Left ventricle myocardium inferior (tissue), 1 donor: Measurements from ENCODE around the gene HBE1. TPM values are rescaled to one million over a fixed set of nuclear protein-coding genes. Genes with fewer than 3 reads are reported as not detected.

Experiments used
- DNase-seq: peaks from one replicate; pipeline ENCODE4 v3.0.0-alpha.2; 2020
- H3K27ac ChIP-seq: fragments of 200-600 bp; replicated peaks from 2 replicates; pipeline ENCODE4 v1.8.0; 2021
- H3K27me3 ChIP-seq: fragments of 200-600 bp; 2 replicates; pipeline ENCODE4 v1.8.0; 2021; ENCODE audit warnings: low read depth
- H3K36me3 ChIP-seq: fragments of 200-600 bp; 2 replicates; pipeline ENCODE4 v1.8.0; 2021
- H3K4me1 ChIP-seq: fragments of 200-600 bp; 2 replicates; pipeline ENCODE4 v1.8.0; 2021
- H3K4me3 ChIP-seq: fragments of 200-600 bp; 2 replicates; pipeline ENCODE4 v1.8.0; 2021; ENCODE audit warnings: mild to moderate bottlenecking, moderate library complexity
- H3K9me3 ChIP-seq: fragments of 200-600 bp; replicated peaks from 2 replicates; pipeline ENCODE4 v1.8.0; 2021
- intact Hi-C: fragments of 100-400 bp; cut with micrococcal nuclease; formaldehyde crosslinking; loops from one replicate; pipeline ENCODE4 v1.11.0; 2022
- total RNA-seq: library from RNA; stranded (reverse); fragmentation: NEBNext Ultra II Directional; extraction: Animal tissue kit (Norgen Biotek cat#: 25700); gene quantifications from one replicate; pipeline ENCODE4 v1.2.1, GENCODE V29; 2021
- TF ChIP-seq, protein P1 (sequence below): fragments of 200-600 bp; IDR thresholded peaks from 2 replicates; pipeline ENCODE4 v1.8.0; 2021; ENCODE audit warnings: antibody characterized with exemption, mild to moderate bottlenecking, borderline replicate concordance
- donor health status: DM: no; HTN: yes; CAD: no; lungs with severe emphysema.

HBE1 gene
- total RNA-seq, 1 donor from 2014 or later, result not detected

DNA sequence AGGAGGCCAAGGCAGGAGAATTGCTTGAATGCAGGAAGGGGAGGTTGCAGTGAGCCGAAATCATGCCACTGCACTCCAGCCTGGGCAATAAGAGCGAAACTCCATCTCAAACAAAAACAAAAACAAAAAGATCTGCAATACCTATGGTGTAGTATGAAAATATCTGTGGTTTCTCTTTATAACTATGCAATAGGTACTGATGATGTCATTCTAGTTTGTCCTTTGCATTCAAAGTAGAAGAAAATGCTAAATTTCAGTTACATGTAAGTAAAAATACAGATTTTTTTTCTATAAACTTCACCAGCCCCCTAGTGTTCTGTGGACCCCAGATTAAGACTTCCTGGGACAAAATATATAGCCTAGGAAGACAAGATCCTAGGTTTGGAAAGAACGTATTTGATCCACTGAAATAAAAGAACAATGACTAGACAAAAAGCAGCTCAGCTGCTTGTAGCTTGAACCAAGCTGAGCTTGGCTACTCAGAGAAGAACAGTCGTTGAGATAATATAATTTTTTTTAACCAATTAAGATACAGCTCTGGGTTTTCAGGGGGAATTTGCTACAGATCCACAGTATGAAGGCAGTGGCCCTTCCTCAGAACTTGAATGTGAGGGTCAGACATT lies 2.8 kb upstream of the HBE1 start:
- DNase-seq, result no peak
- TF ChIP-seq, protein P1, sequence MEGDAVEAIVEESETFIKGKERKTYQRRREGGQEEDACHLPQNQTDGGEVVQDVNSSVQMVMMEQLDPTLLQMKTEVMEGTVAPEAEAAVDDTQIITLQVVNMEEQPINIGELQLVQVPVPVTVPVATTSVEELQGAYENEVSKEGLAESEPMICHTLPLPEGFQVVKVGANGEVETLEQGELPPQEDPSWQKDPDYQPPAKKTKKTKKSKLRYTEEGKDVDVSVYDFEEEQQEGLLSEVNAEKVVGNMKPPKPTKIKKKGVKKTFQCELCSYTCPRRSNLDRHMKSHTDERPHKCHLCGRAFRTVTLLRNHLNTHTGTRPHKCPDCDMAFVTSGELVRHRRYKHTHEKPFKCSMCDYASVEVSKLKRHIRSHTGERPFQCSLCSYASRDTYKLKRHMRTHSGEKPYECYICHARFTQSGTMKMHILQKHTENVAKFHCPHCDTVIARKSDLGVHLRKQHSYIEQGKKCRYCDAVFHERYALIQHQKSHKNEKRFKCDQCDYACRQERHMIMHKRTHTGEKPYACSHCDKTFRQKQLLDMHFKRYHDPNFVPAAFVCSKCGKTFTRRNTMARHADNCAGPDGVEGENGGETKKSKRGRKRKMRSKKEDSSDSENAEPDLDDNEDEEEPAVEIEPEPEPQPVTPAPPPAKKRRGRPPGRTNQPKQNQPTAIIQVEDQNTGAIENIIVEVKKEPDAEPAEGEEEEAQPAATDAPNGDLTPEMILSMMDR, result no peak
- H3K4me3 ChIP-seq, result no peak overlapping the region
- H3K4me1 ChIP-seq, result no peaks in the 10 kb centered on the region
- intact Hi-C loops, result no loop called here
- no peaks in the 10 kb centered on the region for H3K9me3 ChIP-seq
- H3K27me3 ChIP-seq, result no peaks in the 10 kb centered on the region
- H3K27ac ChIP-seq, result no peak overlapping the region
- H3K36me3 ChIP-seq, result no peaks in the 10 kb centered on the region

DNA sequence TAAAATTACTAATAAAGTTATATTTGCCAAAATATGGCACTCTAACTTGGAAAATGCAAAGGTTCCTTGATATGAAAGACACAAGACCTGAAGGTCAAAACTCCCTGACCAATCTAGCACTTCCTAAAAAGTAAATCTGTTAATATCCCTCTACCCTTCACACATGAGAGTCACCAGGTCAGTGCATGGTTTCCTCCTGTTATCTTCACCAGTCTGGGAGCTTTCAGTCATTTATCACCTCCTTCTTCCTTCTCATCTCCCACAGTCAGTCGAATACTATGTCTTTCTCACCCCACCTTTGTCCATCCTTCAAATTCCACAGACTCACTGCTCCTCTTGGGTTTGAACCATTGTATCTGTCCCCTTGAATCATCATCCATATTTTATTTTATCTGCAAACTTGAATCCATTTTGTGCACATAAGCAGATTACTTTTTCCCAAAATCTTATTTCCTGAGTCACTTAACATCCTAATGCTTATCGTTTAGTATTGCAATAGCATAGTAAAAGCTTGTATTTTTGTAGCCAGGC lies 2.6 kb downstream of the HBE1 start:
- Histone ChIP-seq H3K9me3 (no peaks in the 10 kb centered on the region), H3K27ac (no peak overlapping the region), H3K27me3 (no peaks in the 10 kb centered on the region), H3K4me3 (no peak overlapping the region), H3K4me1 (no peaks in the 10 kb centered on the region), H3K36me3 (no peaks in the 10 kb centered on the region)
- DNase-seq, result no peak
- intact Hi-C loops, result no loop called here
- TF ChIP-seq, protein P1, result no peak

DNA sequence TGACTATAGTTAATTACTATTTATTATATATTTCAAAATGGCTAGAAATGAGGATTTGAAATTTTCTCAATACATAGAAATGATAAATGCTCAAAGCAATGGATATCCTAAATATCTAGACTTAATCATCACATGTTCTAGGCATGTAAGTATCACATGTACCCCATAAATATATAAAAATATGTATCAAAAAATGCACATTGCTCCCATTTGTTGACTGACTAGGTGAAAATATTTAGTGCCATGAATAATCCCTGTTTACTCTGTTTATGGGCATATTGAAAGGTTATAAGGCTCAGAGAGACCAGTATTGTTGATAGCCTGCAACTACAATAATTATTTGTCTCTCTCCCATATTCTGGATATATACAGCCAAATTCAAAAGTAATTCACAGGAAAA lies 3.1 kb downstream of the HBE1 start:
- Histone ChIP-seq H3K27ac (no peak overlapping the region), H3K36me3 (no peaks in the 10 kb centered on the region), H3K27me3 (no peaks in the 10 kb centered on the region), H3K9me3 (no peaks in the 10 kb centered on the region), H3K4me3 (no peak overlapping the region), H3K4me1 (no peaks in the 10 kb centered on the region)
- intact Hi-C loops, result no loop called here
- TF ChIP-seq, protein P1, result no peak
- no peak for DNase-seq

DNA sequence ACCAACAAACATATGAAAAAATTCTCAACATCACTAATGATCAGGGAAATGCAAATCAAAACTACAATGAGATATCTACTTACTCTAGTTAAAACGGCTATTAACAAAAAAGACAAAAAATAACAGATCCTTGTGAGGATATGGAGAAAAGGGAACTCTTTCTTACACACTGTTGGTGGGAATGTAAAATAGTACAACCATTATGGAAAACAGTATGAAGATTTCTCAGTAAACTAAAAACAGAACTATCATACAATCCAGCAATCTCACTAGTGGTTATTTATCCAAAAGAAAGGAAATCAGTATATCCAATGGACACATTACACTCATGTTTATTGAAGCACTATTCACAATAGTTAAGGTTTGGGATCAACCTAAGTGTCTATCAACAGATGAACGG lies 3.9 kb downstream of the HBE1 start:
- DNase-seq, result no peak
- no peak overlapping the region for H3K27ac ChIP-seq
- no peaks in the 10 kb centered on the region for H3K36me3 ChIP-seq
- TF ChIP-seq, protein P1, result no peak
- intact Hi-C loops, result no loop called here
- H3K27me3 ChIP-seq, result no peaks in the 10 kb centered on the region
- no peak overlapping the region for H3K4me3 ChIP-seq
- H3K4me1 ChIP-seq, result no peaks in the 10 kb centered on the region
- no peaks in the 10 kb centered on the region for H3K9me3 ChIP-seq

DNA sequence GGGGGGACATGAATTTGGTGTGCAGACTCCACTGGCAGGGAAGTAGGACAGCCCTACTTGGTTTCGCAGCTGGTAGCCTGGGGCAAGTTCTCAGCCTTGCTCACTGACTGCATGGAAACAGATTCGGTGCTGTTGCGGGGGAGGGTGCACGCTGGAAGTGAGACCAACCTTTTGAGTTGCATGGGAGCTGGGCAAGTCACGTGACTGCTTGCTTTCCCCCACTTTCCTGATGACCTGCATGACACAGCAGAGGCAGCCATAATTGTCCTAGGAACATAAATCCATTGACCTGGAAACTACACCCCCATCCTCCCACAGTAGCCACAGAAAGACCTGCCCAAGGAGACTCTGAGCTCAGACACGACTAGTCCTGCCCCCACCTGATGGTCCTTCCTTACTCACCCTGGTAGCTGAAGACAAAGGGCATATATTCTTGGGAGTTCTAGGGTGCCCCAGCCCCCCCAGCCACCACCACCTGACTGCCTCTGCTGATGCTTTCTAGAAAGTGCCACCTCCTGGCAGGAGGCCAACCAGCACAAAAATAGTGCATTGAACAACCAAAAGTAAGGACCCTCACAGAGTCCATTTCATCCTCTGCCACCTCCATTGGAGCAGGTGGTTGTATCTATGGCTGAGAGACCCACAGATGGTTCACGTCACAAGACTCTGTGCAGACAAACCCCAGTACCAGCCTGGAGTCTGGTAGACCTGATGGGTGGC lies 11.0 kb downstream of the HBE1 start:
- Histone ChIP-seq H3K9me3 (peaks cover 8% of the 10 kb centered on the region), H3K4me3 (no peak overlapping the region), H3K4me1 (no peaks in the 10 kb centered on the region), H3K27ac (no peak overlapping the region), H3K27me3 (no peaks in the 10 kb centered on the region), H3K36me3 (no peaks in the 10 kb centered on the region)
- no peak for DNase-seq
- intact Hi-C loops, result no loop called here
- TF ChIP-seq, protein P1, result no peak
